GM18502 (cell line): ENCODE measurements around the gene ZC3H15.
"Not testable (repeated sequence)": the region's sequence is repeated elsewhere in the genome, so short reads cannot be mapped to it uniquely, and the experiment has no call there.

Experiments
- ATAC-seq: cut with Tn5 transposase; IDR thresholded peaks from one replicate; pipeline ENCODE4 v1.9.1; 2021; ENCODE audit warnings: mild to moderate bottlenecking; ENCODE audit not compliant: unreplicated experiment, poor library complexity

The ZC3H15 gene

DNA sequence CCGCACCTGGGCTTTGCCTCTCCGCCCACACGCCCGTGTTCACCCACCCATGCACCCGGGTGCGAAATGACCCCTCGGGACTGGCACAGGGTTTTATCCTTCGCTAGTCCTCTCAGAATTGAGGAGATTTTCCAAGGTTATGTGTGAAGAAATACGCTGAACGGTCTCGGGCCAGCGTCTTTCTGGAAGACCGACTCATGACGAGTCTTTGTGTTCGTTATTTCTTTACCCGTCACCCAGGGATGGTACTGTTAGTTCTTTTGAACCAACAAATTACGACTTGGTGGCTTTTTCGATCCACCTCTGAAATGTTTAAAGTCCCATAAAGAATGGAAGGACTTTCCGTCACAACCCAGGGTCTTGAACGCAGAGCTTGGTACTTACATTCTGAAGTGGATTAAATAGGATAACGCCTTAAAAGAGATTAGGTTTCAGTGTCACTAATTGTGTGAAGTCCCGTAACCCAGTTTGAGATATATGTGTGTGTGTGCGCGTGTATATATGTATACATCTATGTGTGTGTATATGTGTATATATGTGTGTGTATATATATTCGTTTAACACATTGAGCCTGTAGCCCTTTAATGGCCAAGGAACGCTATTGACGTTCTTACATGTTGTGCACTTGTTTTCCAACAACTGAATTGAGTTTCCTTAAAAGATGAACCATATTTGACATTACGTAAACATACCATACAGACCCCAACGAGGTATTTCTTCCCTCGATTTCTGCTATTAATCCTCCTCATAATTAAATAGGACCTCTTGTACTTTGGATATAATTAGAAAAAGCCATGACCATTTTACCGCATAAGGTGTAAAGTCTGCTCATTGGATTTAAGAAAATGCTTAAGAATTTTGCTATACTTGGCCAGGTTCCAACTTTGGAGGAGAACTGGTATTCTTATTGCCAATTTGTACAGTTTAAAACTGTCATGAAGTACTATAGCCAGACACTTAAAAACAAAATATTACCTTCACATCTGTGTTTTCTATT lies 889 bp downstream of the ZC3H15 start:
- ATAC-seq: no peak

DNA sequence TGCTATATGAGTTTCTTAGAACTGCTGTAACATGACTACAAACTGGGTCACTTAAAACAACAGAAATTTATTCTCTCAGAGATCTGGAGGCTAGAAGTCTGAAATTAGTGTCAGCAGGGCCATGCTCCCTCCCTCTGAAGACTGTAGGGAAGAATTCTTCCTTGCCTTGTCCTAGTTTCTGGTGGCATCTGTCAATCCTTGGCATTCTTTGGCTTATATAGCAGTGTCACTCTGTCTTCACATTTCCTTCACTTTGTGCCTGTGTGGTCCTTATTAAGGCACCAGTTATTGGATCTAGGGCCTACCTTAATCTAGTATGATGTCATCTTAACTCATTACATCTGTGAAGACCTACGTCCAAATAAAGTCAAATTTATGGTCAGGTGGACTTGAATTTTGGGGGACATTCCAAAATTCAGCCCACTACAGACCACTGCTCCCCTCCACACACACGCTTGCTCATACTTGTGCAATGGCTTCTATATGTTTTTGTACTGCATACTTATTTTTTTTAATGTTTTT lies 7.6 kb downstream of the ZC3H15 start:
- no peak for ATAC-seq

DNA sequence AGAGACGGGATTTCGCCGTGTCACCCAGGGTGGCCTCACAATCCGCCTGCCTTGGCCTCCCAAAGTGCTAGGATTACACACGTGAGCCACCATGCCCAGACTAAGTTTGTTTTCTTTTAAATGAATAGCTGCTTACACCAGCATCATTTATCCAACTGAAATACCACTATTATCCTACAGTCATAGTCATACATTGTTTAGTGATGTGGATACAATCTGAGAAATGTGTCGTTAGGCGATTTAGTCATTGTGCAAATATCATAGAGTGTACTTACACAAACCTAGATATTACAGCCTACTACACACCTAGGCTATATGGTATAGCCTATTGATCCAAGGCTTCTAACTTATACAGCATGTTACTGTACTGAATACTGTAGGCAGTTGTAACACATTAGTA lies 10.3 kb downstream of the ZC3H15 start:
- ATAC-seq: no peak

DNA sequence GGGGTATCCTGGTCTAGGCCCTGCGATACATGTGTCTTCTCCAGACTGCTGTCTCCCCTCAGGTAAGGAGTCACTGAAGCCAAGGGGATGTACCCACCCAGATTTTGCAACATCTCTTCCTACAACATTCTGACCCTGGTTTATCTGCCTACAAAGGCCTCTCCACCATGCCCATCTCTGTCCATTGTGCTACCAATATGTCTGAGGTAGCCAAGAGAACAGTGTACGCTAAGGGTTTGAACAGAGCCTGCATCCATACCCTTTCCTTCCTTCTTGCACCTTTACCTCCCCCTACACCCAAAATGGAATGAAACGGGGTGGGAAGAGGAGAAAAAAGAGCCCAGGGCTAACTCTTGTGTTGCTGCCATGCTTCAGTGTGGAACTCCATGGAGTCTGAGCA lies 11.9 kb downstream of the ZC3H15 start:
- no peak for ATAC-seq

DNA sequence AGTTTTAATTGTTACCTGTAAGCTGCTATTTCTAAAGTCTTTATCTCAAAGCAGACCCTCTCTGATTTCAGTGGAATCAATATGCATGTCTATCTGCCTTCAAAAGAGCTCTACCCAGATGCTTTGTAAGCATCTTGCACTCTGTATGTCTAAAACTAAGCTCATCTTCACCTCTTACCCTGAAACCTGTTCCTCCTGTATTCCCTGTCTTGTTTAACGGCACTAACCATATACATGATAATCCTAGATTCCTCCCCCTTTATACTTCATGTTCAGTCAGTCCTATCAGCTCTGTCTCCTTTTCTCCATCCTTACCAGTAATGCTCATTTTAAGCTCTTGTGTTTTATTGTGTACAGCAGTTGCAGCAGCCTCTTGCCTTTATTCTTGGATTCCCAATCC lies 12.8 kb downstream of the ZC3H15 start:
- ATAC-seq: no peak

DNA sequence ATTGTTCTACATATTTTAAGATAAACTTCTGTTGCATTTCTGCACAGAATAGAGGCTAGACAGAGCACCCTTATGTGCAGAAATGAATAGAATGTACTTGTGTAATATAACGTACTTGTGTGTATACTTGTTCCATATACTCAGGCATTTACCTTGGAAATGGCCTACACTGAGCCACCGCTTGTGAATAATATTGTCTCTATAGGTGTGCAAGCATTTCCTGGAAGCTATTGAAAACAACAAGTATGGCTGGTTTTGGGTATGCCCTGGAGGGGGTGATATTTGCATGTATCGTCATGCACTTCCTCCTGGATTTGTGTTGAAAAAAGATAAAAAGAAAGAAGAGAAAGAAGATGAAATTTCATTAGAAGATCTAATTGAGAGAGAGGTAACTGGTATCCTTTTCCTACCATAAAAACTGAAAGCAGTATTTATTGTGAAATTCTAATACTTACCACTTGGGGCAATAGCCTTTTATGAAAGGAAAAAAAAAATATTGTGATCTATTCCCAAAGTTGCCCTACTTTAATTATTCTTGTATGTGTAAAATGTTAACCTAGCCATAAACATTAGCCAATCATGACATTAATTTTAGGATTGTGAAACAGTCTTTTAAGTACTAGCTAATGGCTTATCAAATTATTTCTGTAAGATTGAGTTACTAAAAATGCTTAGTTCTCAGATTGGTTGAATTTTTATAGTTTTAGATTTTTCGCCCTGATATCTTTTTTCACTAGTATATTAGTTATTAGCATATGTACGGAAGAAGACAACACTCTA lies 18.0 kb downstream of the ZC3H15 start:
- ATAC-seq: peak; percentile 72

DNA sequence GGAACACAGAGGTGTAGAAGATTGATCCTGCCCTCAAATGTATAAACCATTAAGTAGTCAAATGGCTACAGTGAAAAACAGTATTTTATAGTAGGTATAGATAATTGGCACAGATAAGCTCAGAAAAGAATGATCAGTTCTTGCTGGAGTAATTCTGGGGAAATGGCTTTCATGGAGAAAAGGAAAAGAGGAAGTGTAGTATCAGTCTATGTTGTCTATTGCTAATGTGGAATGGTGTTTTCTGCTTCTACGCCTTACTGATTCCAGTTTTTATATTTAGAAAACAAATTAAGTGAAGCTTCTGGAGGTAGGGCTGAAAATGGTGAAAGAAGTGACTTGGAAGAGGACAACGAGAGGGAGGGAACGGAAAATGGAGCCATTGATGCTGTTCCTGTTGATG lies 22.2 kb downstream of the ZC3H15 start:
- ATAC-seq: no peak

DNA sequence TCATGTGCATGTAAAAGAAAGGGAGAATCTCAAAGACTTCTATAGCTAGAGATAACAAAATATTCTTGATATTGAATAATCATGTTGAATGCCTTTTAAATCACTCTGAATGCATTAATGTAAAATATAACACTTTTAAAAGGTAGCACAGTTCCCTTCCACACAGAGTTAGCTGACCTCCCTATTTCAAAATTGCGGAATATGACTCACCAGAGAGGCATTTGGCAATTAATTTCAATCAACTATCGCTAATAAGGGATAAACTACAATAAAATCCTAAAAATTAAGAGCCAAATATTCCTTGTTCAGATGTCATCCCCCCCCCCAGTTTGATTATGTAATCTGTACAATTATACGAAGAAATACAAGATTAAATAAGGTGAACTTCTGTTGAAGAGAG lies 29.3 kb downstream of the ZC3H15 start:
- ATAC-seq: no peak

DNA sequence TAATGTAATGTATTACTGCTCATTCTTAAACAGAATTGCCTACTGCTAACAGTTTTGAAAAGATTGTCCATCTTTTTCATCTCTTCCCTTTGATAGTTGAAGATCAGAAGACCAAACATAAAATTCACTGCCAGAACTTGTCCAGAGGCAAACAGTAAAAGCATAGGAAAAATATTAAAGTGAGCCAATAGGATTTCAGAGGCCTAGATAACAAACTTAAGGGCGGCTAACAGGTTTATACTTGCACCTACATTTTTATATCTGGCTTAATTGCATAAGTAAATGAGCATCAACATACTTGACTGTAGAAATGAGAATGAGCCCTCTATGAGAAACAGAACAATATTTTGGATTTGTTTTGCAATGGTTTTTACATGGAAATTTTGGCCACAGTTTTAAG lies 30.3 kb downstream of the ZC3H15 start:
- no peak for ATAC-seq

DNA sequence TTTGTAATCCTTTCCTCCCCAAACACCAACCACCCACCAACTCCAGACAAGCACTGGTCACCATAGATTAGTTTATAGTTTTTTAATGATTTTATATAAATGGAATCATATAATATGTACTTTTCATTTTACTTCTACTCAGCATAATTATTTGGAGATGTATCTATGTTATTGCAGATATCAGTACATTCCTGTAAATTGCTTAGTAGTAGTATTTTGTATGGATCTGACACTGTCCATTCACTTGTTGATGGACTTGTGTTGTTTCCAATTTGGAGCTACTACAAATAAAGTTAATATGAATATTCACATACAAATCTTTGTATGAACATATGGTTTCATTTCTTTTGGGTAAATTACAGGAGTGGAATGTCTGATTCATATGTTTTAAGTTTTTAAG lies 31.0 kb downstream of the ZC3H15 start:
- no peak for ATAC-seq

DNA sequence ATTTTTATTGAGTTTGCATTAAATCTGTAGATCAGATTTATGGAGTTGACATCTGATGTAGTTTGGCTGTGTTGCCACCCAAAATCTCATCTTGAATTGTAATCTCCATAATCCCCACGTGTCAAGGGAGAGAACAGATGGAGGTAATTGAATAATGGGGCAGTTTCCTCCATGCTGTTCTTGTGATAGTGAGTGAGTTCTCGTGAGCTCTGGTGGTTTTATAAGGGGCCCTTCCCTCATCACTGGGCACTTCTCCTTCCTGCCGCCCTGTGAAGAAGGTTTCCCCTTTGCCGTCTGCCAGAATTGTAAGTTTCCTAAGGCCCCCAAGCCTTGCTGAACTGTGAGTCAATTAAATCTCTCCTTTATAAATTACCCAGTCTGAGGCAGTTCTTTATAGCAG lies 32.2 kb downstream of the ZC3H15 start:
- ATAC-seq: no peak

DNA sequence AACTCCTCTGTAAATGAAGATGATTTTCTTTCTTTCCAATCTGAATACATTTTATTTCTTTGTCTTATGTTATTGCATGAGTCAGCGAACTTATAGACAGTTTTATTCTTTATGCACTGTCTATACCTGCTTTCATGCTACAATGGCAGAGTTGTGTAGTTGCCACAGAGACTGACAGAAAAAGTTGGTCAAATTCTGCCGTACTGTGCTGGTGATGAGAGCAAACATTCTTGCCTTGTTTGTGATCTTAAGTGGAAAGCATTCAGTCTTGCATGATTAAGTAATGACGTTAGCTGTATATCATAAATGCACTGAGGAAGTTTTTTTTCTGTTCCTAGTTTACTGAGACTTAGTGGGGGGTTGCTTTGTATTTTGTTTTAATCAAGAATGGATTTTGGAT lies 32.9 kb downstream of the ZC3H15 start:
- ATAC-seq: no peak

DNA sequence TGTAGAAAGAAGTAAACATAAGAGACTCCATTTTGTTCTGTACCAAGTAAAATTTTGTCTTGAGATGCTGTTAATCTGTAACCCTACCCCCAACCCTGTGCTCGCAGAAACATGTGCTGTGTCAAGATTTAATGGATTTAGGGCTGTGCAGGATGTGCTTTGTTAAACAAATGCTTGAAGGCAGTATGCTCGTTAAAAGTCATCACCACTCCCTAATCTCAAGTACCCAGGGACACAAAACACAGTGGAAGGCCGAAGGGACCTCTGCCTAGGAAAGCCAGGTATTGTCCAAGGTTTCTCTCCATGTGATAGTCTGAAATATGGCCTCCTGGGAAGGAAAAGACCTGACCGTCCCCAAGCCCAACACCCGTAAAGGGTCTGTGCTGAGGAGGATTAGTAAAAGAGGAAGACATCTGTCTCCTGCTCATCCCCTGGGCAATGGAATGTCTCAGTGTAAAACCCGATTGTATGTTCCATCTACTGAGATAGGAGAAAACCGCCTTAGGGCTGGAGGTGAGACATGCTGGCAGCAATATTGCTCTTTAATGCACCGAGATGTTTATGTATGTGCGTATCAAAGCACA lies 35.6 kb downstream of the ZC3H15 start:
- ATAC-seq: not testable (repeated sequence)

DNA sequence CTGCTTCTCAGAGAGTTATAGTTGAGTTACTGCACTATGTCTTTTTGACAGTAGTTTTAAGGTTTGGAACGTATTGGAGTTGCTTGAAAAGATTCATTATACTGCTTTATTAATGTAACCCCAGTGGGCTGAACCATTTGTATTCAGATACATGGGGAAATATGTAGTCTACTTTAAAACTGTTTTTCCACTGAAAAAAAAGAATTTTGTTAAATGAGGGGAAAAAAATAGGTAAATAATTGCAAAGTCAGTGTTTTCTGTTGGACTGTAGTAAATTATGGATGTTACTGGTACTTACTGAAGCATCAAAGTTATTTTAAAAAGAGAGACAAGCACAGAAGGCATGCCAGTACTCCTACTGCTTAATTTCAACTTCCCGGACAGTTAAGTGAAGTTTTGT lies 36.4 kb downstream of the ZC3H15 start:
- no peak for ATAC-seq

DNA sequence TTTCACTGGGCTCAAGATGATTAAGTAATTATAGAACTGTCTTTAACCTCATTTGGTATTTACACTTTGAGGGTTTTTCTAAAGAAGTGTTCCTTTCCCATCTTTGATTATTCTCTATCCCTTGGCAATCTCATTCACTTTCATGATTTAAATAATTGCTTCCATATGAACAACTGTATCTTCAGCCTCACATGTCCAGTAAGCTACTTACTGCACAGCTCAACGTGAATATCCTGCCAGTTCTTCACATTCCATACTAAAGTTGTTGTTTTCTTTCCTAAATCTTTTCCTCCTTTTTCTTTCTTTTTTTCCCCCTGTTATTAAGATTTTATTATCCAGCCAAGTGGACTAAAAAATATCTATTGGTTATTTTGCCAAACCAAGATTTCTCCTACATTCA lies 37.7 kb downstream of the ZC3H15 start:
- ATAC-seq: no peak

DNA sequence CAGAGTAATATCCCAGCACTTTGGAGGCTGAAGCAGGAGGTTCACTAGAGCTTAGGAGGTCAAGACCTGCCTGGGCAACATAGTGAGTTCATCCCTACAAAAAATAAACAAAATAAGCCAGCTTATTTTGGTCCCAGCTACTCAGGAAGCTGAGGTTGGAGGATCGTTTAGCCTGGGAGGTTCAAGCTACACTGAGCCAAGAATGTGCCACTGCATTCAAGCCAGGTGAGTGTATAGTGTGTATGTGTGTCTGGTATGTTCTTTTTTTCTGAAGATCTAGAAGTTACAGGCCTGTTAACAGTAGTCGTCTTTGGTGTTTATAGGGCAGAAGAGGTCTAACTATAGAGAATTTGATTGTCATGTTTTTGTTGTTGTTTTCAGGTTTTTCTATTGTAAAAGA lies 40.2 kb downstream of the ZC3H15 start:
- ATAC-seq: no peak

DNA sequence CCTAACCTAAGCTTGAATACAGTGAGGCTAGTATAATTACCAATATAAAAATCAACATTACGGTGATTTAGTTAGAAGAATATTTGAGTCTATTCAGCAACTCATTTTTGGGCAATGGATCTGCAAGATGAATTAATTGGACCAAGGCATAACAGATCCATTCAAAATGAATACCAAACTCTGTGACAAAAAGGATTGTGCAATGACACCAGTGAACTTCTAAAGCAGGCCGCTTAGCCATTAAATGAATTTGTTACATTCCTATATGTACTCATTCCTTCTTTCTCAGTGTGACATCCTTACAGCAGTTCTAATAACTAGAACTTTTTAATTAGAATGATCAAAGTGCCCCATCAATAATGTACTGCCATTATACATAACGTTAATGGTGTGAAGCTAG lies 44.3 kb downstream of the ZC3H15 start:
- no peak for ATAC-seq

DNA sequence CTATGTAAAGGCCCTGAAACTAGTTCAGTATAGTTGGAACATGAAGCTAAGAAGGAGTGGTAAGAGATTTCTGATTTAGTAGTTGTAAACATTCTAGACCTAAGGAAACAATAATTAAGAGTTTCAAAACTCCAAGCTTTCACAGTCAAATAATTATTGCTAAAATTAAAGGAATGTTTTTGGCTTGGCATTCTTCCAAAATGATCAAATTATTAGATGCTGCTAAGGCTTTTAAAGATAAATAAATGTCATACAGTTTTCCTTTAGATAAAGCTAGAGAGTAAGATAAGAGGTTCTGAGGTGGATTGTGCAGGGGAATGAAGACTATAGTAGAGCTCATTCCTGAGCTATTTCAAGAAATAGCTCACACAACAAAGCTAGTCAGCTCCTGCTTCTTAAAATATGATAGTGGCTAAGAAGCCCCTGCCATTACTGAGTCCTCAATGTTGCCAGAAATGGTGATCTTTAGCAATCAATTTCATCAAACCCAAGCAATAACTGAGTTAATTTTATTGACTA lies 45.3 kb downstream of the ZC3H15 start:
- ATAC-seq: no peak

DNA sequence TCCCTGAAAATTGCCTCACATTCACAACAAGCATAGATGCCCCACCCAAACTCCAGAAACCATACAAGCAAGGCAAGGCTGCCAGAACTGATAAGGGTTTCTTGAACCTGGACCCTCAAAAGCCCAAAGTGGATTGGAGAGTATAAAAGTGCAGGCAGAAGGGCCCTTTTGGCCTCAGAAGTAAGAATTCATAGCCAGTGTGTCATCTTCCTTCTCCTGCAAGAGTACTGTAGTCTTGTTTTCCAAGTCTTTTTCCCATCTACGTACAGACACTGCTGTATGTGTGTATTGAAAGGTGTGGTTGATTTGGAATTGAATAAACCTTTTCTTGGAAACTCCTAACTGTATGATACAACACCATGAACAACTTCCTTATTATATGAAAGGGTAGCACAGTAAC lies 46.8 kb downstream of the ZC3H15 start:
- ATAC-seq: no peak

DNA sequence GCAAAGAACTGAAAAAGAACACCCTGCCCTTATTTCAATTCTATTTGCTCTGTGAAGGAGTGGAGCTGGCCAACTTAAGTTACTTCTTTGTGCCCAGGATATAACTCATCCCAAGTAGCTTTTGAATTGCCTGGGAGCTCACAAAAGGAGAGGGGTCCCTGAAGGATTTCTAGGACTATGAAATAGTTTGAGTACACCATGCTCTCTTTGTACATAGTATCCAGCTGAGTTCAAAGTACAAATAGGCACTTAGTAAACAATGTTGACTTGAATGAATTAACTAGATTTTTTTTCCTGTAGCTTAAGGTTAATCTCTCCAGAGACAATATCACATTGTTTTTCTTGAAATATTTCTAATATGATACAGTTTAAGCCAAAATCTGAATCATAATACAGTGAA lies 47.7 kb downstream of the ZC3H15 start:
- no peak for ATAC-seq

DNA sequence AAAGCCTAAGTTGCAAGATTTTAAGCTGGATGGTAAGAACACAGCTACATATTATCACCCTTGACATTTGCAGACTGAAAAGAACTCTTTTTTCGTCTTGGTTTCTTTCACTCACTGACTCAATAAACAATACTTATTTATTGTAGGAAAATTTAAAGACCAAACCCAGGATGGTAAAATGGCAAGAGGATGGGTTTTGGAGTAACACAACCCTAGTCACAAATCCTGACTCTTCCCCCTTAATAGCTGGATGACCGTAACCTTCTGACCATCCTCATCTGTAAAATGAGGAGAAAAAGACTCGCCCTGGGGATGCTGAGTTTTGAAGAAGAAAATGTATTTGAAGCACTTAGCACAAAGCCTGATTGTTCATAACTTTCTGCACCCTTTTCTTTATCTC lies 48.3 kb downstream of the ZC3H15 start:
- ATAC-seq: no peak
